Mesendoderm (in vitro differentiated cells): Measurements from ENCODE around the gene SDCCAG8.

Experiments used
- DNase-seq: peaks from one replicate; pipeline ENCODE4 v3.0.0; 2013
- H2AK5ac ChIP-seq: 2 replicates; pipeline ENCODE4 v1.6.1; 2013; ENCODE audit warnings: low read length, inconsistent platforms
- H2BK120ac ChIP-seq: 2 replicates; pipeline ENCODE4 v1.6.1; 2013; ENCODE audit warnings: low read depth, mild to moderate bottlenecking, low read length, moderate library complexity, mixed read lengths
- H2BK15ac ChIP-seq: replicated peaks from 2 replicates; pipeline ENCODE4 v1.6.1; 2013; ENCODE audit warnings: low read depth, mild to moderate bottlenecking, moderate library complexity
- H2BK5ac ChIP-seq: 2 replicates; pipeline ENCODE4 v1.6.1; 2013; ENCODE audit warnings: low read length, inconsistent platforms
- H3K18ac ChIP-seq: 2 replicates; pipeline ENCODE4 v1.6.1; 2013; ENCODE audit warnings: mild to moderate bottlenecking, low read length, mixed read lengths
- H3K23ac ChIP-seq: one replicate; pipeline ENCODE4 v1.6.1; 2013; ENCODE audit warnings: low read length
- H3K27ac ChIP-seq: 2 replicates; pipeline ENCODE4 v1.5.1; 2013; ENCODE audit warnings: low read depth, mild to moderate bottlenecking, inconsistent platforms, low read length, moderate library complexity
- H3K27me3 ChIP-seq: 2 replicates; pipeline ENCODE4 v1.6.1; 2013; ENCODE audit warnings: low read length, control low read depth, mild to moderate bottlenecking, inconsistent platforms; ENCODE audit not compliant: insufficient read depth, poor library complexity
- H3K36me3 ChIP-seq: 2 replicates; pipeline ENCODE4 v1.6.1; 2013; ENCODE audit warnings: low read length, inconsistent platforms; ENCODE audit not compliant: control insufficient read depth, insufficient read depth
- H3K4ac ChIP-seq: one replicate; pipeline ENCODE4 v1.6.1; 2013; ENCODE audit warnings: low read depth, mild to moderate bottlenecking, low read length, moderate library complexity
- H3K4me1 ChIP-seq: 2 replicates; pipeline ENCODE4 v1.6.1; 2013; ENCODE audit warnings: low read depth, low read length, inconsistent platforms; ENCODE audit not compliant: control insufficient read depth
- H3K4me2 ChIP-seq: 2 replicates; pipeline ENCODE4 v1.6.1; 2013; ENCODE audit warnings: low read length
- H3K4me3 ChIP-seq: 2 replicates; pipeline ENCODE4 v1.5.1; 2013; ENCODE audit warnings: mild to moderate bottlenecking, low read length
- H3K56ac ChIP-seq: one replicate; pipeline ENCODE4 v1.6.1; 2013; ENCODE audit warnings: low read length
- H3K79me1 ChIP-seq: 2 replicates; pipeline ENCODE4 v1.6.1; 2013; ENCODE audit warnings: low read length, inconsistent platforms
- H3K79me2 ChIP-seq: 2 replicates; pipeline ENCODE4 v1.6.1; 2013; ENCODE audit warnings: mild to moderate bottlenecking, low read length; ENCODE audit not compliant: control insufficient read depth, insufficient read depth
- H3K9ac ChIP-seq: 2 replicates; pipeline ENCODE4 v1.6.1; 2013; ENCODE audit warnings: low read length, inconsistent platforms
- H4K5ac ChIP-seq: one replicate; pipeline ENCODE4 v1.6.1; 2013; ENCODE audit warnings: low read length
- H4K8ac ChIP-seq: one replicate; pipeline ENCODE4 v1.6.1; 2013; ENCODE audit warnings: low read depth, mild to moderate bottlenecking, control low read depth, low read length, moderate library complexity
- WGBS: extraction: QIAGEN DNeasy Blood & Tissue Kit; methylation state at CpG from one replicate; pipeline ENCODE4 v1.1.7; 2013; ENCODE audit warnings: low lambda C conversion rate, missing lambda C conversion rate; ENCODE audit not compliant: insufficient coverage; ENCODE audit errors: extremely low coverage; 5-methylcytosine and 5-hydroxymethylcytosine counted together

The SDCCAG8 gene

GRCh38 chr1:243364330-243364729, 108.5 kb downstream of the SDCCAG8 start:
- Histone ChIP-seq H2BK120ac (no peak overlapping the region), H3K36me3 (no peaks in the 10 kb centered on the region), H3K27me3 (no peaks in the 10 kb centered on the region), H2BK5ac (no peak overlapping the region), H3K9ac (no peak overlapping the region), H4K5ac (no peak overlapping the region), H3K79me1 (no peaks in the 10 kb centered on the region), H3K79me2 (no peaks in the 10 kb centered on the region), H3K18ac (no peak overlapping the region), H2BK15ac (no peak overlapping the region), H3K56ac (no peak overlapping the region), H3K4ac (no peak overlapping the region), H3K23ac (no peak overlapping the region), H3K27ac (no peak overlapping the region), H3K4me2 (no peak overlapping the region), H2AK5ac (no peak overlapping the region), H3K4me3 (no peak overlapping the region), H3K4me1 (no peaks in the 10 kb centered on the region), H4K8ac (no peak overlapping the region)
- no CpG with 5 or more reads among the region's 2 CpGs for WGBS
- DNase-seq, result no peak

GRCh38 chr1:243364866-243365265, 109.0 kb downstream of the SDCCAG8 start:
- no peak overlapping the region for H3K4me3 ChIP-seq
- WGBS, result no CpG with 5 or more reads among the region's 8 CpGs
- H2BK15ac ChIP-seq, result no peak overlapping the region

DNA sequence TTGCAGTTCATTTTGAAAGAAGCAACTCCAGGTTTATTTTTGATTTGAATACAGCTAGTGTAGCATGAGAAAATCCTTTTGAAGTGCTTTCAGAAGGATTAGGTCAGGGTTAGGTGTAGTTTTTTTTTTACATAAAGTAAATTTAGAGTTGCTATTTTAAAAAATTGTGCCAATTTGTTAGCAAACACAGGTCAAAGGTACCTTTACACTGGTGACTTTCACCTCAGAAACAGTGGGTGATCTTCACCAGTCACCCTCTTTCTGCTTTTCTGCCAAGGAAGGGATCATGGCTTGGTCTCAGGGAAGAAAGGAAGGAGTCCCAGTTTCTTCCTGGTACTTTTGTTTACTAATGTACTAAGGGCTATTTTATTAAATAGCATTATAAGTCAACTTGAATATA, 111.5 kb downstream of the SDCCAG8 start:
- H2AK5ac ChIP-seq, result no peak overlapping the region
- H3K4ac ChIP-seq, result no peak overlapping the region
- no peak overlapping the region for H3K18ac ChIP-seq
- no peak overlapping the region for H3K9ac ChIP-seq
- H3K4me1 ChIP-seq, result no peaks in the 10 kb centered on the region
- H3K4me2 ChIP-seq, result no peak overlapping the region
- no peak overlapping the region for H3K56ac ChIP-seq
- H4K8ac ChIP-seq, result no peak overlapping the region
- no peaks in the 10 kb centered on the region for H3K79me1 ChIP-seq
- no peaks in the 10 kb centered on the region for H3K79me2 ChIP-seq
- H3K27ac ChIP-seq, result no peak overlapping the region
- H3K23ac ChIP-seq, result no peak overlapping the region
- H3K4me3 ChIP-seq, result no peak overlapping the region
- no peaks in the 10 kb centered on the region for H3K36me3 ChIP-seq
- no peak overlapping the region for H2BK120ac ChIP-seq
- H2BK5ac ChIP-seq, result no peak overlapping the region
- no peak overlapping the region for H4K5ac ChIP-seq
- no peak overlapping the region for H2BK15ac ChIP-seq
- H3K27me3 ChIP-seq, result no peaks in the 10 kb centered on the region
- DNase-seq, result no peak

More at GRCh38 chr1:243364866-243365265, 109.0 kb downstream of the SDCCAG8 start:
- H2BK5ac ChIP-seq, result no peak overlapping the region
- no peak overlapping the region for H2AK5ac ChIP-seq
- no peak overlapping the region for H4K8ac ChIP-seq
- no peak overlapping the region for H3K4me2 ChIP-seq
- no peak overlapping the region for H3K56ac ChIP-seq
- DNase-seq, result no peak
- no peaks in the 10 kb centered on the region for H3K27me3 ChIP-seq
- H3K79me2 ChIP-seq, result no peaks in the 10 kb centered on the region
- H3K79me1 ChIP-seq, result no peaks in the 10 kb centered on the region
- no peak overlapping the region for H4K5ac ChIP-seq
- H3K27ac ChIP-seq, result no peak overlapping the region
- H3K4ac ChIP-seq, result no peak overlapping the region
- H3K36me3 ChIP-seq, result no peaks in the 10 kb centered on the region
- no peak overlapping the region for H3K18ac ChIP-seq
- H3K9ac ChIP-seq, result no peak overlapping the region
- H2BK120ac ChIP-seq, result no peak overlapping the region
- H3K23ac ChIP-seq, result no peak overlapping the region
- no peaks in the 10 kb centered on the region for H3K4me1 ChIP-seq

DNA sequence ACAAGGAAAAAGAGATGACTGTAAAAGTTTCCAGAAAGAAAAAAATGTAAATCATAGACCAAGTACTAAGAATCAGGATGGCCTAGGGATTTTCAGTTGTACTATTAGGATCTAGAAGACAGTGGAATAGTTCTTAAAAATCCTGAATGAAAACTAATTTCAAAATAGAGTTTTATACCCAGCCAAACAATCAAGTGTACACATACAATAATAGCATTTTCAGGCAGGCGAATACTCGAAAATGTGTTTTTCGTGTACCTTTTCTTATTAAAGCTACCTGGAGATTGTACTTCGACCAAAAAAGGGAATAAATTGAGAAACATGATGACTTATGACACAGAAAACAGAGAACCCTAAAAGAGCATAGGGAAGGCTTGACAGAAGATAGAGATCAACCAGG, 118.6 kb downstream of the SDCCAG8 start:
- H3K56ac ChIP-seq, result no peak overlapping the region
- H3K27me3 ChIP-seq, result no peaks in the 10 kb centered on the region
- no peak overlapping the region for H3K18ac ChIP-seq
- no peak overlapping the region for H2BK15ac ChIP-seq
- H2BK5ac ChIP-seq, result no peak overlapping the region
- H3K4me2 ChIP-seq, result no peak overlapping the region
- H3K23ac ChIP-seq, result no peak overlapping the region
- DNase-seq, result no peak
- H4K8ac ChIP-seq, result no peak overlapping the region
- H3K36me3 ChIP-seq, result no peaks in the 10 kb centered on the region
- H4K5ac ChIP-seq, result no peak overlapping the region
- no peak overlapping the region for H3K9ac ChIP-seq
- H3K79me1 ChIP-seq, result no peaks in the 10 kb centered on the region
- no peak overlapping the region for H2BK120ac ChIP-seq
- no peak overlapping the region for H3K4me3 ChIP-seq
- H3K4ac ChIP-seq, result no peak overlapping the region
- H3K79me2 ChIP-seq, result no peaks in the 10 kb centered on the region
- WGBS, result no CpG with 5 or more reads among the region's 4 CpGs
- H3K27ac ChIP-seq, result no peak overlapping the region
- no peaks in the 10 kb centered on the region for H3K4me1 ChIP-seq
- H2AK5ac ChIP-seq, result no peak overlapping the region

- Histone ChIP-seq H3K27me3 (no peaks in the 10 kb centered on the region), H3K18ac (no peak overlapping the region), H2AK5ac (no peak overlapping the region), H3K36me3 (no peaks in the 10 kb centered on the region), H3K79me1 (no peaks in the 10 kb centered on the region), H3K56ac (no peak overlapping the region), H4K8ac (no peak overlapping the region), H2BK120ac (no peak overlapping the region), H2BK5ac (no peak overlapping the region), H3K4me3 (no peak overlapping the region), H2BK15ac (no peak overlapping the region), H3K27ac (no peak overlapping the region), H4K5ac (no peak overlapping the region), H3K4me2 (no peak overlapping the region), H3K79me2 (no peaks in the 10 kb centered on the region), H3K9ac (no peak overlapping the region), H3K23ac (no peak overlapping the region), H3K4me1 (no peaks in the 10 kb centered on the region), H3K4ac (no peak overlapping the region)
- WGBS, result no CpG with 5 or more reads among the region's 1 CpG
- DNase-seq, result no peak
Measured at GRCh38 chr1:243375596-243375995, 119.8 kb downstream of the SDCCAG8 start.

DNA sequence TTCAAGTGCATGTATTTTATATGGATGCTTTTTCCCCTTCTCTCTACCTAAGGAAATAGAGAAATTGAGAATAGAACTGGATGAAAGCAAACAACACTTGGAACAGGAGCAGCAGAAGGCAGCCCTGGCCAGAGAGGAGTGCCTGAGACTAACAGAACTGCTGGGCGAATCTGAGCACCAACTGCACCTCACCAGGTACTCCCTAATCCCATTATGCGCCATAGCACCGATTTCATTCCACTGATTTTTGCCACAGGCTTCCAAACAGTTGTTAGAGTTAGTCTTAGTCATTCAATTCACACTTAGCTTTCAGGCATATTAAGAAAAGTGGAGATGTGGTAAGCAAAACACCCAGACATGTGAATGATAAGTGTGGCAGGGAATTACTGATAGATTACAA, 122.8 kb downstream of the SDCCAG8 start:
- Histone ChIP-seq H3K4me1 (no peaks in the 10 kb centered on the region), H2AK5ac (no peak overlapping the region), H3K56ac (no peak overlapping the region), H2BK120ac (no peak overlapping the region), H4K5ac (no peak overlapping the region), H3K79me2 (no peaks in the 10 kb centered on the region), H4K8ac (no peak overlapping the region), H2BK5ac (no peak overlapping the region), H3K27ac (no peak overlapping the region), H3K79me1 (no peaks in the 10 kb centered on the region), H3K27me3 (no peaks in the 10 kb centered on the region), H3K36me3 (no peaks in the 10 kb centered on the region), H3K18ac (no peak overlapping the region), H3K4me2 (no peak overlapping the region), H3K9ac (no peak overlapping the region), H3K4ac (no peak overlapping the region), H2BK15ac (no peak overlapping the region), H3K4me3 (no peak overlapping the region), H3K23ac (no peak overlapping the region)
- peak; percentile 72 for DNase-seq
- no CpG with 5 or more reads among the region's 3 CpGs for WGBS
